ENCODE data around the gene FILIP1L.

DNA sequence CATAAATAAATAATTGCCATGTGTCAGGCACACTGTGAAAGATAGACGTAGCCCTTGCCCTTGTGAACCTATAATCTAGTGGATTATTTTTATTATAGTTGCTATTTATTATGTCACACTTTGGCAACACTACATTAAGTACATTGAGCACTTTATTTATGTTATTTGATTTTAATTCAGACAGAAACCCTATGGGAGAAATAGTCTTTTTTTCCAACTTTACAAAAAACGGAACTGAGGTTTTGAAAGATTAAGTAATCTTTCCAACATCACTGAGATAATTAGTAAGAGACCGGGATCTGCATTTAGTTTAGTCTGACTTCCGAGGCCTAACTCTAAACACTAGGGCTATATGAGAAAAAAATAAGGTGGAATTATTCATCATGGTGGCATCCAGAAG, 2.8 kb upstream of the FILIP1L start:
- TF ChIP-seq EZH2 (IDR thresholded peaks at IDR 0.05; ENCODE audit: low read length) = no peak
- TF ChIP-seq, protein P1, sequence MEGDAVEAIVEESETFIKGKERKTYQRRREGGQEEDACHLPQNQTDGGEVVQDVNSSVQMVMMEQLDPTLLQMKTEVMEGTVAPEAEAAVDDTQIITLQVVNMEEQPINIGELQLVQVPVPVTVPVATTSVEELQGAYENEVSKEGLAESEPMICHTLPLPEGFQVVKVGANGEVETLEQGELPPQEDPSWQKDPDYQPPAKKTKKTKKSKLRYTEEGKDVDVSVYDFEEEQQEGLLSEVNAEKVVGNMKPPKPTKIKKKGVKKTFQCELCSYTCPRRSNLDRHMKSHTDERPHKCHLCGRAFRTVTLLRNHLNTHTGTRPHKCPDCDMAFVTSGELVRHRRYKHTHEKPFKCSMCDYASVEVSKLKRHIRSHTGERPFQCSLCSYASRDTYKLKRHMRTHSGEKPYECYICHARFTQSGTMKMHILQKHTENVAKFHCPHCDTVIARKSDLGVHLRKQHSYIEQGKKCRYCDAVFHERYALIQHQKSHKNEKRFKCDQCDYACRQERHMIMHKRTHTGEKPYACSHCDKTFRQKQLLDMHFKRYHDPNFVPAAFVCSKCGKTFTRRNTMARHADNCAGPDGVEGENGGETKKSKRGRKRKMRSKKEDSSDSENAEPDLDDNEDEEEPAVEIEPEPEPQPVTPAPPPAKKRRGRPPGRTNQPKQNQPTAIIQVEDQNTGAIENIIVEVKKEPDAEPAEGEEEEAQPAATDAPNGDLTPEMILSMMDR (optimal IDR thresholded peaks at IDR 0.05 in 1 of 3, IDR thresholded peaks at IDR 0.05 in 1 of 3, conservative IDR thresholded peaks at IDR 0.05 in 1 of 3; ENCODE audit: extremely low read depth in 1 of 3, insufficient read depth in 2 of 3, low read length in 3 of 3) = no peak

Measured in keratinocyte (primary cell).